HG03095 (cell line): Measurements from ENCODE around the gene PRPF6.
"Not testable (repeated sequence)": the region's sequence is repeated elsewhere in the genome, so short reads cannot be mapped to it uniquely, and the experiment has no call there.

Experiments used
- ATAC-seq: cut with Tn5 transposase; IDR thresholded peaks from one replicate; pipeline ENCODE4 v1.9.1; 2021; ENCODE audit warnings: moderate library complexity; ENCODE audit not compliant: unreplicated experiment

The PRPF6 gene

GRCh38 chr20:63960654-63961621 is 20.0 kb upstream of the PRPF6 start:
- not testable (repeated sequence) for ATAC-seq

GRCh38 chr20:63961664-63962425 is 19.1 kb upstream of the PRPF6 start:
- ATAC-seq = no peak

DNA sequence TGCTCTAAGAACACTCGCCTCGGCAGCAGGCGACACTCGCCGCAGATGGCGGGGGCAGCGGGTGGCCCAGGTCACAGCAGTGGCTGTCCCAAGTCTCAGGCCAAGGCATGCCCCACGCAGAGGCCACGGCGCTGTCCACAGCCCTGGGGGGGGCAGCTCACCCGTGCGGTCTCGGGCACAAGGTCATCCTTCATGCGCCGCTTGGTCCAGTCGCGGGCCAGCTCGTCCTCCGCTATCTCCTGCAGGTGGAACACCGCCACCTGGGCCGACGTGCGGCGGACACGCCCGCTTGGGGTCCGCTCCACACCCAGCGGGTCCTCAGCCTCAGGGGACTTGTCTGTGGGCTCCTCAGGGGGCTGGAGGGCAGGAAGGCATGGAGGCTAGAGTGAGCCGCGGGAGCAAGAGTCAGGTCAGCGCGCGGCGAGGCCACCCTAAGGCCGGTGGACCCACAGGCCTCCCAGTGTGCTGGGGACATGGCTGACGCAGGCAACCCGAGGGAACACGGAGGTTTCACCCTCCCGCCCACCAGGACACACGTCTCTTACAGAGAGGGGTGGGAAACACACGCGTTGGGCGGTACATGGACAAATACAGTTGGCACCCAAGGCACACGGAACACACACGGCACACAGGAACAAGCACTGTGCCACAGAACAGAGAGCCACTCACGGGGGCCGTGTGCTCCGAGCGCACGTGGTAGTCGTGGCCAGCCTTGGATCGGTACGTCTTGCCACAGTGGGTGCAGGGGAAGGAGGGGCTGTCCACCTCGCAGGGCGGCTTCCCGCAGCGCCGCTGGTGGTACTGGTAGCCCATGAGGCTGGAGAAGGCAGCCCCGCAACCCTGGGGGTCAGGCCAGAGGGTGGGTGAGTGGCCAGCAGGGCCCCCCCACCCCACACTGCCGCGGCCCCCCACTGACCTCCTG is 18.2 kb upstream of the PRPF6 start:
- ATAC-seq = no peak

DNA sequence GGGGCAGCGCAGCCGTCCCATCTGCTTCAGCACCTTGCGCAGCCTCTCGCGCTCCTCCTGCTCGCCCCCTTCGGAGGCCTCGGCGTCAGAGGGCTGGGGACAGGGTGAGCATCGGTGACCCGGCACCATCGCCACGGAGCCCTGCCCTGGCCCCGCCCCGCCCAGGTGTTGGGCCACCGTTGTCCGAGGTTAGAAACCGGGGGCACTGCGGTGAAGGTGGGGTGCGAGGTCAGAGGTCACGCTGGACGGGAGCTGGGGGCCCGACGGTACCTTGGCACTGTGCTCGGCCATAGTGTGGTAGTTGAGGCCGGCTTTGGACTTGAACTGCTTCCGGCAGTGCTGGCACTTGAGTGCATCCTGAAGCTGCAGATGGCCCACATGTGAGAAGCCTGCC is 17.6 kb upstream of the PRPF6 start:
- no peak for ATAC-seq

DNA sequence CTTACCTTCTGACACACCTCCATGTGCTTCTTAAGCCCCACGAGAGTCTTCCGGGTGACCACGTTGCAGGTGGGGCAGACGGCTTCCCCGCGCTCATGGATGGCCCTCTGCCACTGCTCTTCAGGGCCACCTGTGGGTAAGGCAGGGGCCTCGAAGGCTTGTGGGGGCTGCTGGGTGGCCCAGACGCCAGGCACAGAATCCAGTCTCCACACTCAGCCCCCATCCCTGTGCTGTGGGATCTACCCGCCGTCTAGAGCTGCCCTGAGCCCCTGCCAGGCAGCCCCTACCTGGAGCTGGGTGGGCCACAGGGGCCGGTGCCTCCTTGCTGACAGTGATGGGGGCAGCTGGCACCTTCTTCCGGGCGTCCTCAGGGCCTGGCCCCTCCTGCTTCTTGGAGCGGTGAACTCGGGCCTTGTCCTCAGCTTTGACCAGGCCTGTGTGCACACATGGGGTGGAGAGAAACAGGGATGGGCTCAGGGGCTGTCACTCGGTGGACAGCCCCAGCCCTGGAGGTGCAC is 17.1 kb upstream of the PRPF6 start:
- no peak for ATAC-seq

DNA sequence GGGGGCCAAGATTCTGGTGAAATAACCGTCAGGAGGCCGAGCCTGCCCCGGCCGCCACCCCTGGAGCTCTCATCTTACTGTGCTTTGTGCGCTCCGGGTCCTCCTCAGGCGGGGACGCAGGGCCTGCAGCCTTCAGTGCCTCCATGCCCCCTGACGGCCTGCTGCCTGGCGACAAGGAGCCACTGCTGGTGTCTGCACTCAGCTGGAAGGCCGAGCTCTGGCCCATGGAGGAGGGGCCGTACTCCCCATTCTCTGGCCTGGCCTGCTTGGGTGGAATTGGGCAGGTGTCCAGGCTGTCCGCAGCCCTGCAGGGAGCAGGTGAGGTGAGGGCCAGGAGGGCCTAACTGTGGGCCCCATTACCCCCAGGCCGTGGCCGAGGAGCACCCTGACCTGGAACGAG is 16.5 kb upstream of the PRPF6 start:
- no peak for ATAC-seq

DNA sequence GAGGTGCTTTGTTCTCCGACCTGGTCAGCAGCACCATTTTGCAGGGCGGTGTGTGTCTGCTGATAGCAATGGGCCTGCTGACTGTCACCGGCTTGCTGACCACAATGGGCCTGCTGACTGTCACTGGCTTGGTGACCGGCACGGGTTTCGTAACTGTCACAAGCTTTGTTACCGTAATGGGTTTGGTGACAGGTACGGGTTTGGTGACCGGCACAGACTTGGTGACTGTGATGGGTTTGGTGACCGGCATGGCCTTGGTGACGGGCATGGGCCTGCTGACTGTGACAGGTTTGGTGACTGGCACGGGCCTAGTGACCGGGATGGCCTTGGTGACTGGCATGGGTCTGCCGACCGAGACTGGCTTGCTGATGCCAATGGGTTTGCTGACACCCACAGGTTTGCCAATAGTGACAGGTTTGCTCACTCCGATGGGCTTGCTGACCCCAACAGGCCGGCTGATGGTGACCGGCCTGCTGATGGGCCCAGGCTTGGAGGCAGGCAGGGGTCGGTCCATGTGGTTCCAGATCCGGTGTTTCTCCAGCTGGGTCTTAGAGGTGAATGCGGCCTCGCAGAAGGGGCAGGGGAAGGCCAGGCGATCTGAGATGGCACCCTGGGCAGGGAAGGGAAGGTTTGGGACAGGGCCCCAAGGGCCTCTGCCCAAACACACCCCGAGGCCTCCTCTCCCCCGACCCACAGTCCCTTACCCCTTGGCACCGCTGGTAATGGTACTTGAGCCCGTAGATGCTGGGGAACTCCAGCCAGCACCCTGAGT is 14.6 kb upstream of the PRPF6 start:
- ATAC-seq = no peak

- no peak for ATAC-seq
Measured at GRCh38 chr20:63966944-63967322, 14.0 kb upstream of the PRPF6 start.

GRCh38 chr20:63967330-63968135 is 13.4 kb upstream of the PRPF6 start:
- ATAC-seq = no peak

- ATAC-seq = no peak
Measured at GRCh38 chr20:63968136-63968927, 12.6 kb upstream of the PRPF6 start.

DNA sequence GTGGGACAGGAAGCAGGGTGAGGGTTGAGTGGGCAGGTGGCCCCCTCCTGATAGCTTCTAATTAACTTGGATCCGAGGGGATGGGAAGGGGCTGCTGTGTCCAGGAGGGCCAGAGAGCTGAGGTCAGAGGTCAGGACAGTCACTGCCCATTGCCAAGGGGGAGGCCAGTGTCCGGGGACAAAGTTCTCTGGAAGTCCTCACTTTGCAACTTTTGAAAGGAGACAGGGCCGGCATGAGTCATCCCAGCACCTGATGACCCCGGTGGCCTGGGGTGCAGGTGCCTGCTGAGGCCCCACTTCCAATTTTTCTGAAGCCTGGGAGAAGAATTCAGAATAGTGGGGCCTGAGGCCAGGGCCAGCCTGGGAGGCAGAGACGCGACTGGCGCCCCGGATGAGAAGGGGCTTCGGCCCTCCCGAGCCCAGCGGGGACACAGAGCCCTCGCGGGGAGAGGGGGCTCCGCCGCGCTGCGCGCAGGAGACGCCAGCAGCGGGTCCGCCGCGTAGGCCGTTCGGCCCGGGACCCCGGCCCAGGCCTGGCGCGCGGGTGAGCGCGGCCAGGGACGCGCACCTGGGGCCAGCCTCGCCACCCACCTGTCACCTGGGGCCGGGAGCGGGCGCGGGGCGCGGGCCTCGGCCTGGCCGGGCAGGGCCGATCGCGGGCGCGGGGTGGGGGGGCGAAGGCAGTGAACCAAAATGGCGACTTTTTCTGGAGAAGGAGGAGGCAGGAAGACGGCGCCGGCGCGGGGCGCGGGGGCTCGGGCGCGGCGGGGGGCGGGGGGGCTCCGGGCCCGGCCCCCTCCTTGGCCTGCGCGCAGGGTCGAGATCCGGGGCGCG is 11.8 kb upstream of the PRPF6 start:
- ATAC-seq = no peak

DNA sequence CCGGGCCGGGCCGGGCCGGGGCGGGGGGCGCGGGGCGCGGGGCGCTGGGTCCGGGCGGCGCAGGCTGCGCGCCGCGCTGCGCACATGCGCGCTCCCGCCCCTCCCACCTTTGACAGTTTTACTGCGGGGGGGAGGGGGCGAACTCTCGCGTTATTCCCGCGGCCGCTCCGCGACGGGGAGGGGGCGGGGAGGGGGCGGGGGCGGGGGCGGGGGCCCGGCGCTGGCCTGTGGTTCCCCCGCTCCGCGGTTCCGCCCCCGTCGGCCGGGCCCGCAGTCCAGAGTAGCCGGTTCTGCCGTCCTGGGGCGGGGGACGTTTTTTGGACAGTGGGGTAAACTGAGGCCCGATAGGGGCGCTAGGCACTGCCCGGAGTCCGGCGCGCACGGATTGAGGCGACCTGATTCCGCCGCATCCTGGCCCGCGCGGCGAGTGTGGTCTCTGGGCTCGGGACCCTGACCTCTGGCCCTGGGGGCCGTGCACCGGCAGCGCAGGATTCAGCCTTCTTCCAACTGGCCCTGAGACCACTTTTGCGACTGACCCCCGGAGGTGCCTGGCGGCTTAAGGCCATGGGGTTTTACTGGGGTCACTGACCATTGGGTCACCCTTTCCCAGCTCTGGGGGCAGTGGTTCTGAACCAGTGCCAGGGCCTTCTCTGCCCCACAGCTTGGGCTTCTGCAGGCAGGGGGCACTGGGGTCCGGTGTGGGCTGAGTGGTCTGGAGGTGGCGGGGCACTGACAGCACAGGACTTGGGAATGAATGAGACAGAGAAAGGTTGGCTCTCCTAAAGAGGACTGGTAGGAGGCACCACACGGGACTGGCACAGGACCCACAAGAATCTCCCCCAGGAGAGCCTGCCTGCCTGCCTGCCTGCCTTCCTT is 10.9 kb upstream of the PRPF6 start, which contains the start of gene ZNF512B:
Gene ZNF512B (minus strand): TSS at position 93 of the 876 bp plus-strand sequence. CDS start 1,980 bp downstream, outside the sequence.
- ATAC-seq = no peak

DNA sequence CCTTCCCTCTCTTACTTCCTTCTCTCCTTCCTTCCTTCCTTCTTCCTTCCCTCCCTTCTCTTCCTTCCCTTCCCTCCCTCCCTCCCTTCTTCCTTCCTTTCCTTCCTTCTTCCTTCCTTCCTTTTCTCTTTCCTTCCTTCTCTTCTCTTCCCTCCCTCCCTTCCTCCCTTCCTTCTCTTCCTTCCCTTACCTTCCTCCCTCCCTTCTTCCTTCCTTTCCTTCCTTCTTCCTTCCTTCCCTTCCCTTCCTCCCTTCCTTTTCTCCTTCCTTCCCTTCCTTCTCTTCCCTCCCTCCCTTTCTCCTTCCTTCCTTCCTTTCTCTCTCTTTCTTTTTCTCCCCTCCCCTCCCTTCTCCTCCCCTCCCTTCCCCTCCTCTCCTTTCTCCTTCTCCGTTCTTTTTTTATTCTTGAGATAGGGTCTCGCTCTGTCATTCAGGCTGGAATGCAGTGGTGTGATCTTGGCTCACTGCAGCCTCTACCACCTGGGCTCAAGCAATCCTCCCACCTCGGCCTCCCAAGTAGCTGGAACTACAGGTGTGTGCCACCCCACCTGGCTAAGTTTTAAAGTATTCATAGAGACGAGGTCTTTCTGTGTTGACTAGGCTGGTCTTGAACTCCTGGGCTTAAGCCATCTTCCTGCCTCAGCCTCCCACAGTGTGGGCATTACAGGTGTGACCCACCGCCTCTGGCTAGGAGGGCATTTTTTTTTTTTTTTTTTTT is 10.1 kb upstream of the PRPF6 start:
- no peak for ATAC-seq

DNA sequence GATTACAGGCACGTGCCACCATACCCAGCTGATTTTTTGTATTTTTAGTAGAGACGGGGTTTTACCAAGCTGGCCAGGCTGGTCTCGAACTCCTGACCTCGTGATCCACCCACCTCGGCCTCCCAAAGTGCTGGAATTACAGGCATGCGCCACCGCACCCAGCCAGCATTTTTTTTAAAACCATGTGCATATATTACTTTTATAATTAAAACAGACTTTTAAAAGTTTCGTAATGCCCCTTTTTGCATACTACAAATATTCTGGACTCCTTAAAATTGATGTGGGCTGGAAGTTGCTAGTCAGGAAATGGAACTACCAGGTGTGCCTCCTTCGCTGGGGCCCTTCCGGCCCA is 9.0 kb upstream of the PRPF6 start:
- ATAC-seq = not testable (repeated sequence)

DNA sequence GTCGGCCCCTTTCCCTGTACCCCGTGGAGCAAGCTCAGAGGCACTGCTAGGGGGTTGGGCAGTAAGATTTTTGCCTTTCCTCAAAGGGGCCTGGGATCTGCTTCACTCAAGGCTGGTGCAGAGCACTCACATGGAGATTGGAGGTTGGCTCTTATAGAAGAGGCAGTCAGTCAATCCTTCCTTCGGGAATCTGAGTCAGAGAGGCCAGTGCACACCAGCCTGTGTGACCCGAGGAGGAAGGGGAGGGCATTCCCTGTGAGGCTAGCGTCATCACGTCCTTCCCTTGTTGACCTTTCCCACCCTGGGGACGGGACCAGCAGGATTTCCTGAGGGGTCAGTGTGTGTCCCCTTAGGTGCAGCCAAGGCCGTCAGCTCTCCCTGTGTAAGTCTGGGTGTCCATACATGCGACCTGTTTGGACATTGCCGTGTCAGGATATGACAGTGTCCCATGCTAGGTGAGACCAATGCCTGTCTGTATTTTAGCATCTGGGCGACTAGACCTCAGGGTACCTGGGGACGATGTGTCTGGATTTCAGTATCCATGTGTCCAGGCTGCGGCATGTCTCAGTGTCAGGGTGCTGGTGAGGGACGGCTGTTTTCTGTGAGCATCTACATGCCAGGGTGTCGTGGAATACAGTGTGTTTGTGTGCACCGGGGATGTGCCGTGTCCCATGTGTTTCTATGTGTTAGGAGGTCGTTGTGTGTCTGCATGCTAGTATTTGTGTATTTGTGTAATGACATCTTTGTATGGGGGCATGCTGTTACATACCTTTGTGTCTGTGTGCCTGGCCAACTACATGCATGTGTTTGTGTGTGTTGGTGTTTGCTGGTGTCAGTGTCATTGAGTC is 8.4 kb upstream of the PRPF6 start:
- no peak for ATAC-seq
